Nephron progenitor cell (in vitro differentiated cells): ENCODE results near the gene CACFD1.

Experiments
- DNase-seq: peaks from one replicate; pipeline ENCODE4 v3.0.0; 2021
- H3K27ac Mint-ChIP-seq: 2 replicates; pipeline ENCODE4 v1.8.0; 2021; ENCODE audit warnings: mild to moderate bottlenecking, moderate library complexity, mixed read lengths
- H3K27me3 Mint-ChIP-seq: 2 replicates; pipeline ENCODE4 v1.8.0; 2021; ENCODE audit warnings: mild to moderate bottlenecking, low read depth, mixed read lengths; ENCODE audit not compliant: poor library complexity
- H3K36me3 Mint-ChIP-seq: 2 replicates; pipeline ENCODE4 v1.8.0; 2021; ENCODE audit warnings: low read depth, mixed read lengths
- H3K4me1 Mint-ChIP-seq: 2 replicates; pipeline ENCODE4 v1.8.0; 2021; ENCODE audit warnings: mixed read lengths
- H3K4me3 Mint-ChIP-seq: 2 replicates; pipeline ENCODE4 v1.8.0; 2021; ENCODE audit warnings: mild to moderate bottlenecking, moderate library complexity, mixed read lengths
- H3K9me3 Mint-ChIP-seq: 2 replicates; pipeline ENCODE4 v1.8.0; 2021; ENCODE audit warnings: mild to moderate bottlenecking, moderate library complexity, mixed read lengths
- CTCF ChIP-seq: fragments of 200-600 bp; sonication (generic); IDR thresholded peaks from 2 replicates; pipeline ENCODE4 v1.5.0; 2021; ENCODE audit warnings: antibody characterized with exemption

CACFD1 gene

GRCh38 chr9:133483611-133484010 lies 23.8 kb downstream of the CACFD1 start:
- DNase-seq = no peak
- no peak for TF ChIP-seq CTCF
- no peaks in the 10 kb centered on the region for H3K36me3 Mint-ChIP-seq
- no peak overlapping the region for H3K4me3 Mint-ChIP-seq
- H3K9me3 Mint-ChIP-seq = no peaks in the 10 kb centered on the region
- peaks cover 8% of the 10 kb centered on the region for H3K27me3 Mint-ChIP-seq
- peaks cover 34% of the 10 kb centered on the region for H3K4me1 Mint-ChIP-seq
- no peak overlapping the region for H3K27ac Mint-ChIP-seq

- H3K27me3 Mint-ChIP-seq = peaks cover 7% of the 10 kb centered on the region
- H3K9me3 Mint-ChIP-seq = no peaks in the 10 kb centered on the region
- DNase-seq = no peak
- TF ChIP-seq CTCF = no peak
- H3K4me3 Mint-ChIP-seq = no peak overlapping the region
- no peaks in the 10 kb centered on the region for H3K36me3 Mint-ChIP-seq
- H3K4me1 Mint-ChIP-seq = peaks cover 39% of the 10 kb centered on the region
- no peak overlapping the region for H3K27ac Mint-ChIP-seq
These were observed 25.1 kb downstream of the CACFD1 start for GRCh38 chr9:133484671-133485437.

GRCh38 chr9:133485531-133486260 lies 25.9 kb downstream of the CACFD1 start:
- Mint-ChIP-seq H3K4me1 (peaks cover 37% of the 10 kb centered on the region), H3K27ac (no peak overlapping the region), H3K9me3 (no peaks in the 10 kb centered on the region), H3K36me3 (no peaks in the 10 kb centered on the region), H3K27me3 (peaks cover 1% of the 10 kb centered on the region), H3K4me3 (no peak overlapping the region)
- no peak for DNase-seq
- TF ChIP-seq CTCF = no peak

GRCh38 chr9:133487331-133487725 lies 27.6 kb downstream of the CACFD1 start:
- Mint-ChIP-seq H3K27ac (no peak overlapping the region), H3K9me3 (no peaks in the 10 kb centered on the region), H3K4me1 (peaks cover 35% of the 10 kb centered on the region), H3K4me3 (no peak overlapping the region), H3K36me3 (no peaks in the 10 kb centered on the region), H3K27me3 (no peaks in the 10 kb centered on the region)
- DNase-seq = peak; percentile 2
- TF ChIP-seq CTCF = no peak

GRCh38 chr9:133488686-133489252 lies 29.0 kb downstream of the CACFD1 start:
- no peaks in the 10 kb centered on the region for H3K9me3 Mint-ChIP-seq
- peaks cover 42% of the 10 kb centered on the region for H3K4me1 Mint-ChIP-seq
- no peak overlapping the region for H3K4me3 Mint-ChIP-seq
- H3K27me3 Mint-ChIP-seq = no peaks in the 10 kb centered on the region
- no peak overlapping the region for H3K27ac Mint-ChIP-seq
- no peak for TF ChIP-seq CTCF
- no peak for DNase-seq
- no peaks in the 10 kb centered on the region for H3K36me3 Mint-ChIP-seq
